SK-N-SH treated with all-trans-retinoic acid at 6 μM for 48 hours (cell line): ENCODE results near the gene BLID.

Source experiments
- ATAC-seq: fragments of 200-7000 bp; cut with Tn5 transposase; 3 replicates; pipeline ENCODE4 v1.9.1; 2020; ENCODE audit warnings: mild to moderate bottlenecking, moderate library complexity
- ARNTL ChIP-seq: fragments of 450-650 bp; formaldehyde crosslinking; IDR thresholded peaks from 2 replicates; pipeline ENCODE4 v1.5.0; 2020; ENCODE audit warnings: low read depth, mild to moderate bottlenecking, moderate library complexity, borderline replicate concordance
- CREB5 ChIP-seq: fragments of 250-450 bp; sonication (Bioruptor Pico); IDR thresholded peaks from 2 replicates; pipeline ENCODE4 v1.5.1; 2020; ENCODE audit warnings: low read depth, mild to moderate bottlenecking, moderate library complexity
- CSDC2 ChIP-seq: fragments of 250-450 bp; sonication (Bioruptor Pico); IDR thresholded peaks from 2 replicates; pipeline ENCODE4 v1.5.0; 2020; ENCODE audit warnings: mild to moderate bottlenecking, moderate library complexity
- CSRNP3 ChIP-seq: fragments of 250-450 bp; sonication (Bioruptor Pico); IDR thresholded peaks from 2 replicates; pipeline ENCODE4 v1.5.1; 2021; ENCODE audit warnings: mild to moderate bottlenecking, moderate library complexity
- ESRRG ChIP-seq: fragments of 250-450 bp; sonication (Bioruptor Pico); IDR thresholded peaks from 2 replicates; pipeline ENCODE4 v1.6.1; 2021; ENCODE audit warnings: mild to moderate bottlenecking
- GLIS3 ChIP-seq: fragments of 250-450 bp; sonication (Bioruptor Pico); IDR thresholded peaks from 2 replicates; pipeline ENCODE4 v1.5.0; 2020; ENCODE audit warnings: mild to moderate bottlenecking, moderate library complexity
- ISL1 ChIP-seq: fragments of 250-450 bp; sonication (Bioruptor Pico); IDR thresholded peaks from 2 replicates; pipeline ENCODE4 v2.1.2; 2022; ENCODE audit warnings: mild to moderate bottlenecking, moderate library complexity
- OSR1 ChIP-seq: fragments of 250-450 bp; sonication (Bioruptor Pico); IDR thresholded peaks from 2 replicates; pipeline ENCODE4 v1.8.0; 2022; ENCODE audit warnings: moderate library complexity, mild to moderate bottlenecking, inconsistent platforms
- PATZ1 ChIP-seq: fragments of 250-450 bp; sonication (Bioruptor Pico); IDR thresholded peaks from 2 replicates; pipeline ENCODE4 v1.8.0; 2020; ENCODE audit warnings: mild to moderate bottlenecking, moderate library complexity, borderline replicate concordance
- PPARA ChIP-seq: fragments of 250-450 bp; sonication (Bioruptor Pico); IDR thresholded peaks from 2 replicates; pipeline ENCODE4 v1.5.0; 2020; ENCODE audit warnings: mild to moderate bottlenecking, borderline replicate concordance
- SNAI2 ChIP-seq: fragments of 250-450 bp; sonication (Bioruptor Pico); IDR thresholded peaks from 2 replicates; pipeline ENCODE4 v1.5.0; 2020; ENCODE audit warnings: mild to moderate bottlenecking, moderate library complexity
- ZC3H10 ChIP-seq: fragments of 250-450 bp; sonication (Bioruptor Pico); IDR thresholded peaks from 2 replicates; pipeline ENCODE4 v1.5.1; 2021; ENCODE audit warnings: mild to moderate bottlenecking, moderate library complexity
- ZFP3 ChIP-seq: fragments of 250-450 bp; sonication (Bioruptor Pico); IDR thresholded peaks from 2 replicates; pipeline ENCODE4 v1.5.0; 2020; ENCODE audit warnings: mild to moderate bottlenecking, moderate library complexity
- ZFP30 ChIP-seq: fragments of 450-650 bp; formaldehyde crosslinking; IDR thresholded peaks from 2 replicates; pipeline ENCODE4 v1.5.0; 2022; ENCODE audit warnings: mild to moderate bottlenecking, moderate library complexity
- ZNF565 ChIP-seq: fragments of 450-650 bp; formaldehyde crosslinking; conservative IDR thresholded peaks from 2 replicates; pipeline ENCODE4 v1.5.0; 2020; ENCODE audit warnings: low read depth, mild to moderate bottlenecking, moderate library complexity
- ZNF8 ChIP-seq: fragments of 450-650 bp; formaldehyde crosslinking; IDR thresholded peaks from 2 replicates; pipeline ENCODE4 v1.5.0; 2020; ENCODE audit warnings: mild to moderate bottlenecking, moderate library complexity

BLID gene

GRCh38 chr11:122103726-122104125 is 12.3 kb downstream of the BLID start:
- no peak for ATAC-seq
- TF ChIP-seq ESRRG (CRISPR knock-in tag) (no peak), OSR1 (CRISPR knock-in tag) (no peak), PATZ1 (CRISPR knock-in tag) (no peak), SNAI2 (no peak), PPARA (CRISPR knock-in tag) (no peak), GLIS3 (CRISPR knock-in tag) (no peak), CSDC2 (no peak), CSRNP3 (CRISPR knock-in tag) (no peak)

- TF ChIP-seq PPARA (CRISPR knock-in tag) (no peak), GLIS3 (CRISPR knock-in tag) (no peak), ZNF8 (CRISPR knock-in tag) (no peak), ISL1 (CRISPR knock-in tag) (no peak), PATZ1 (CRISPR knock-in tag) (no peak), OSR1 (CRISPR knock-in tag) (no peak), ARNTL (CRISPR knock-in tag) (no peak)
- TF ChIP-seq, all 23 proteins: peak for 0
- ATAC-seq: no peak
These were observed 12.7 kb downstream of the BLID start for GRCh38 chr11:122103321-122103720.

GRCh38 chr11:122102426-122102825 is 13.6 kb downstream of the BLID start:
- ATAC-seq: peak; percentile 4
- no peak for TF ChIP-seq ZFP30 (CRISPR knock-in tag)

GRCh38 chr11:122101625-122102291 is 14.3 kb downstream of the BLID start:
- TF ChIP-seq ISL1 (CRISPR knock-in tag): no peak
- TF ChIP-seq PATZ1 (CRISPR knock-in tag): no peak
- ATAC-seq: peak; percentile 73

- no peak for TF ChIP-seq OSR1 (CRISPR knock-in tag)
- TF ChIP-seq GLIS3 (CRISPR knock-in tag): no peak
- no peak for TF ChIP-seq ZNF565 (CRISPR knock-in tag)
- TF ChIP-seq ZFP3: no peak
- ATAC-seq: peak; percentile 10
These were observed 15.3 kb downstream of the BLID start for GRCh38 chr11:122100756-122101080.

GRCh38 chr11:122100037-122100755 is 15.8 kb downstream of the BLID start:
- peak; percentile 50 for ATAC-seq
- no peak for TF ChIP-seq ISL1 (CRISPR knock-in tag)
- no peak for TF ChIP-seq PATZ1 (CRISPR knock-in tag)
- TF ChIP-seq ZNF8 (CRISPR knock-in tag): no peak
- TF ChIP-seq OSR1 (CRISPR knock-in tag): no peak
- no peak for TF ChIP-seq ZC3H10 (CRISPR knock-in tag)
- TF ChIP-seq ZNF565 (CRISPR knock-in tag): no peak
- TF ChIP-seq CREB5 (CRISPR knock-in tag): no peak
- no peak for TF ChIP-seq CSDC2
- TF ChIP-seq ARNTL (CRISPR knock-in tag): no peak
